HG02798 (cell line): ENCODE data around the gene DOCK4.

Experiments
- ATAC-seq: cut with Tn5 transposase; IDR thresholded peaks from one replicate; pipeline ENCODE4 v1.9.1; 2021; ENCODE audit warnings: mild to moderate bottlenecking; ENCODE audit not compliant: unreplicated experiment, poor library complexity

The DOCK4 gene

GRCh38 chr7:112162142-112162766 is 43.9 kb downstream of the DOCK4 start:
- ATAC-seq, result no peak

- no peak for ATAC-seq
Measured at GRCh38 chr7:112161253-112162141, 44.7 kb downstream of the DOCK4 start.

DNA sequence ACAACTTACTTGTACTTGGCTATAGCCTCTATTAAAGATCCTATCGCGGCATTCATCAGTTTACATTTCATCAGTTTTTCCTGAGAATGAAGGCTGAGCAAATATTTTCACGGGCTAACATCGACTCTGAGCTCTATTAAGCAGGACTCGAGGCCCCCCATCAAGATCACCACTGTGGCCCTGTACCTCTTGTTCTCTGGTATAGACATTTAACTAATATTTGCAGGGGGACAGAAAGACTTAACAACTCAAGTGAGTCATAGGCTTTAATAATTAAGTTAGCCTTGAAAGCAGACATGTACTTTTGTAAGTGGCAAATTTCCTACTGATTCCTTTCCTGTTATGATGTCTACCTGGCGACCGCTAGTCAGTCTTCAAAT is 45.4 kb downstream of the DOCK4 start:
- no peak for ATAC-seq

GRCh38 chr7:112160130-112160770 is 45.9 kb downstream of the DOCK4 start:
- no peak for ATAC-seq

DNA sequence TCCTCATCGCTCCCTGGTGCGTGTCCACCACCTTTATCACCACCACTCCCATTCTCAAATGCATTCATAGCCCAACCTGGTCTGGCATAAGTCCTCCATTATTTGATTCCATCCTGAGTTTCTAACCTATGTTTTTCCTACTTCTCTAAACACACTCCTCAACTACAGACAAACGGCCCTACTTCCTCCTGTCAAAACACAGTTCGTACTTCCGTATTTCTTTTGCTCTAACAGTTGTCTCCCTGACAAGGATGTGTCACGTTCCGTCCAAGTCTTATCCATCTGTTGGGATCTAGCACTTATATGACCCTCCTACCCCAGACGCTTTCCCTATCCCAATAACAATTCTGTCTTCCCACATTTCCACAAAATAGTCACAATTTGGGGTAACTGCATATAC is 46.8 kb downstream of the DOCK4 start:
- no peak for ATAC-seq

- no peak for ATAC-seq
Measured at GRCh38 chr7:112157072-112157471, 49.1 kb downstream of the DOCK4 start.

DNA sequence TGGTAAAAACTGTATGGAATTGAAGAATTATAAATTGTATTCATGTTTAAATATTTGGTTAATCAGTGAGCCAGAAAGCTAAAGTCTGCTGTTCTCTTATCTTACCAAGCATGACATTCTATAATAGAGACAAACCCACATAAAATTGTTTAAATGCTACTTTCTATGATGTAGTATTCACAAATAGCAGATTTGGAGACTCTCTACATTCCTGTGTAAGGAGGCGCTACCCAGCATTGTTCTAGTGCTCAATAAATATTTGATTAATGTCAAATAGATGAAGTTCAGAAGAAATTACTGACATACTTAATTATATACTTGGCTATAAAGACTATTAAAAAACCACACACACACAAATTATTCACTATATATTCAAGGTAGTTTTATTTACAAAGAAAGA is 49.8 kb downstream of the DOCK4 start:
- no peak for ATAC-seq

- ATAC-seq, result no peak
Measured at GRCh38 chr7:112154690-112155089, 51.5 kb downstream of the DOCK4 start.

DNA sequence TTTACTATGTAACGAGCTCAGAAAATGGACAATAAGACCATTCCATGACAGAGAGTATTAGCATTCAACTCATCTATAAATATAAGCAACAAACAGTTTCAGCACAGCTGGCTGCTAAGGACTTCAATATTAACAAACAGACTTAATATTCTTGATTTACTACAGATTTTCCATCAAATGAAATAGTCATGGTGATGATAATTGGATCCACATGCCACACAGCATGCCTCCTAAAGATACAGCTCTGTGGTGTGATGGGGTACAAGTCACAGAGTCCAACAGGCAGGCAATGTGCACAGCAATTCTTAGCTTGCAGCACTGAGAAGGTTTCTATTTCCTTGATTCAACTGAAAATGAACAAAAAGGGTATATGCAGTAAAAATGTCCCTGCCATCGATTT is 54.0 kb downstream of the DOCK4 start:
- ATAC-seq, result no peak

GRCh38 chr7:112150823-112151641 is 55.2 kb downstream of the DOCK4 start:
- ATAC-seq, result no peak

GRCh38 chr7:112149734-112150133 is 56.5 kb downstream of the DOCK4 start:
- ATAC-seq, result no peak

GRCh38 chr7:112147793-112148361 is 58.3 kb downstream of the DOCK4 start:
- no peak for ATAC-seq

GRCh38 chr7:112145206-112145605 is 61.0 kb downstream of the DOCK4 start:
- no peak for ATAC-seq

DNA sequence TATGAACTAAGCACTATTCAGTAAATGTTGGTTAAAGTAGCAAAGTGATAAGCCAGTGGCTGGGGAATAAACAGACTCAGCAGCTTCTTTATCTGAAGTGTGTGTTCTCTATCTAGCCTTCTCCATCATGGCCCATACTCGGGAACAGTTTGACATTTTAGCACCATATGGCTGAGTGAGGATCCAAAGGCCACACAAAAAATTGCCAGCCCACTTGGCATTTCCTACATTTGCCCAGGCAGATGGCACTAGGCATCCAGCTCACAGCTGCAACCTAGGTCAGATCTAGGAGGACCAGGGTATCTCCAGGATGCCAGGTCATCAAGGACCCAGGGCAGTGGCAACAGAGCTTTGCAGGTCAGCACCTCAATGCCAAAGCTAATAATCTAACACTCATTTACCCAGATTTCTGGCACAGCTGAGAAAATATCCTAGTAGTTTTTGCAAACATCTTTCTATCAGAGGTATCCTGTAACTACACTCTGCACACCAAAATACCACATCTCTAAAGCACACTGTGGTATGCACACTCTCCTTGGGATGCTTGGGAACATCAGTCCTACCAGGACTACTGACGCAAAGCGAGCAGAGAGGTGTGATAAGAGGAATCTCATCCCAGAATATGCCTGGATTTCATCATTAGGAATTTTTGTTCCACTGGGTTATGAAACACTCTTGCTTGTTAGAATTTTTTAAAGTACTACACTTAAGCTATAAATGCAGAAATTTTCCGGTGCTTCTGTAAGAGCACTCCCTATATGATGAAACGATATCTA is 61.7 kb downstream of the DOCK4 start:
- no peak for ATAC-seq

- ATAC-seq, result no peak
Measured at GRCh38 chr7:112143582-112143981, 62.6 kb downstream of the DOCK4 start.

DNA sequence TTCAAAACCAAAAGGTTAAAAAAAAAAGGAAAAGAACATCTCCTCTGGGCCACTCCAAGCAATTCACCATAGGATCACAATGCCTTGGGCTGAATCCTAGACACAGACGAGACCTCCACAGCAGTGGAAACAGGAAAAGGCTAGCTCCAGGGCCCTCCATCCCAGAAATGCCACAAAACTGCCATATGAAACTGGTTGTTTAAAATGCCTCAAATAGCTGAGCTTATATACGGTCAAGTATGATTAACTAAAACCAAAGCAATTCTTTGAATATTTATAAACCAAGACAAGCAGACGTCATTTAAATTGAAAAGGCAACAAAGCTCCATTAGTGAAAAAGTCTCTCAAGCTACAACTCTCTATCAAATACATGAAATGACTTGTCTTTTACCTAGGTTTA is 63.1 kb downstream of the DOCK4 start:
- ATAC-seq, result no peak

DNA sequence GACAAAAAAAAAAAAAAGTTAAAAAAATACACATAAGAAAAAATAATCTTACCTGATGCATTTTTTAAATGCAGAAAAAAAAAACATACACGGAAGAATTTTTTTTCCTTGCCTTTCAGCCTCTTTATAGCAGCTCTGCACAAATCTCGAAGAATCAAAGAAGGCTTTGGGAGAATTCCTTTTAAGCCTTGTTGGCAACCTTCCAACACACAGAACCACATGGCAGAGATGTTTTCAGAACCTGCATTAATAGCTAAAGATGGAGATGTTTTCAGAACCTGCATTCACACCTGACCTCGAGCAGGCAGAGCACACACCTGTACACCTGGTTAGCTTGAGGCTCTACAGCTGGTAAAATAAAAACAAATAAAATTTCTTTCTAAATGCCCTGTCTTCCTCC is 65.6 kb downstream of the DOCK4 start:
- no peak for ATAC-seq

DNA sequence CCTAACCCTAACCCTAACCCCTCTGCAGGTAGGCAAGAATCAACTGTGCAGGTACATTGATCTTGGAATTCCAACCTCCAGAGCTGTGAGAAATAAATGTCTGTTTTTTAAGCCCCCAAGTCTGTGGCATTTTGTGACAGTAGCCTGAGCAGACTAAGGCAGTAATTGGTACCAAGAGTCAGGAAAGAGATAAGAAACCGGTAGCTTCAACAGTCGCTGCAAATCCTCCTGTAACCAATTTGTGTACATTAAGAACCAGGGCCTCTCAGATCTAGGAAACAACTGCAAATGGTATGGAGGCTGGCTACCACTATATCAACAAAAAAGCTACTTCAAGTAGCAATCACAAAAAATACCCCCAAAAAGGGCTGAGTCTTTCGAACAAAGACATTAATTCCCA is 67.3 kb downstream of the DOCK4 start:
- ATAC-seq, result no peak

- no peak for ATAC-seq
Measured at GRCh38 chr7:112138325-112138852, 67.8 kb downstream of the DOCK4 start.
